Liver (tissue), 9 donors: ENCODE data around the gene NDUFA7. TPM values are rescaled to one million over a fixed set of nuclear protein-coding genes. Genes with fewer than 3 reads are reported as not detected.

Source experiments
- DNase-seq: peaks from one replicate; pipeline ENCODE4 v3.0.0-alpha.2; 2017; ENCODE audit warnings: low spot score
- H3K27ac ChIP-seq, 2 donors: one replicate each; pipeline ENCODE4 v1.7.0; 2013; ENCODE audit warnings: inconsistent platforms in 2 of 2, low read length in 2 of 2, control low read depth in 1 of 2, low read depth in 1 of 2, mild to moderate bottlenecking in 1 of 2
- H3K27me3 ChIP-seq, 4 donors: one replicate each; pipeline versions ENCODE4 v1.6.1 to v1.7.0; 2013; ENCODE audit warnings: low read length in 3 of 4, inconsistent platforms in 1 of 4, mild to moderate bottlenecking in 1 of 4, moderate library complexity in 1 of 4; ENCODE audit not compliant: control insufficient read depth in 4 of 4, insufficient read depth in 4 of 4
- H3K36me3 ChIP-seq, 4 donors: one replicate each; pipeline versions ENCODE4 v1.6.1 to v1.7.0; 2013; ENCODE audit warnings: low read length in 3 of 4, mild to moderate bottlenecking in 3 of 4, low read depth in 1 of 4, moderate library complexity in 1 of 4; ENCODE audit not compliant: control insufficient read depth in 4 of 4, insufficient read depth in 3 of 4
- H3K4me1 ChIP-seq, 4 donors: one replicate each; pipeline versions ENCODE4 v1.6.1 to v1.7.0; 2013; ENCODE audit warnings: low read length in 3 of 4, mild to moderate bottlenecking in 3 of 4, moderate library complexity in 1 of 4; ENCODE audit not compliant: control insufficient read depth in 4 of 4, insufficient read depth in 4 of 4
- H3K4me3 ChIP-seq, 3 donors: one replicate each; pipeline versions ENCODE4 v1.6.1 to v1.7.0; 2013; ENCODE audit warnings: low read length in 3 of 3, control low read depth in 1 of 3, low read depth in 1 of 3, mild to moderate bottlenecking in 1 of 3
- H3K9ac ChIP-seq, 2 donors: one replicate each; pipeline ENCODE4 v1.7.0; 2013; ENCODE audit warnings: low read length in 2 of 2, mild to moderate bottlenecking in 2 of 2, moderate library complexity in 2 of 2, control low read depth in 1 of 2, low read depth in 1 of 2
- H3K9me3 ChIP-seq, 4 donors: one replicate each; pipeline versions ENCODE4 v1.6.1 to v1.7.0; 2013; ENCODE audit warnings: low read length in 3 of 4; ENCODE audit not compliant: control insufficient read depth in 4 of 4
- EGR1 ChIP-seq, 2 donors: IDR thresholded peaks; 2 replicates each; pipeline ENCODE4 v1.6.1; 2016 to 2018; ENCODE audit warnings: antibody characterized with exemption in 2 of 2, low read depth in 2 of 2
- FOXA1 ChIP-seq: IDR thresholded peaks from 2 replicates; pipeline ENCODE4 v1.6.1; 2016; ENCODE audit warnings: antibody characterized with exemption
- FOXA2 ChIP-seq: IDR thresholded peaks from 2 replicates; pipeline ENCODE4 v1.6.1; 2016; ENCODE audit warnings: antibody characterized with exemption
- GABPA ChIP-seq, 2 donors: IDR thresholded peaks in 1 of 2; conservative IDR thresholded peaks in 1 of 2; 2 replicates each; pipeline ENCODE4 v1.6.1; 2016; ENCODE audit warnings: antibody characterized with exemption in 2 of 2, mild to moderate bottlenecking in 1 of 2, moderate library complexity in 1 of 2
- HNF4A ChIP-seq, 2 donors: conservative IDR thresholded peaks; 2 replicates each; pipeline ENCODE4 v1.6.1; 2016; ENCODE audit warnings: antibody characterized with exemption in 2 of 2, mild to moderate bottlenecking in 2 of 2
- HNF4G ChIP-seq: IDR thresholded peaks from 2 replicates; pipeline ENCODE4 v1.6.1; 2016; ENCODE audit warnings: antibody characterized with exemption
- JUND ChIP-seq, 2 donors: IDR thresholded peaks; 2 replicates each; pipeline ENCODE4 v1.6.1; 2016; ENCODE audit warnings: antibody characterized with exemption in 2 of 2
- NR2F2 ChIP-seq: IDR thresholded peaks from 2 replicates; pipeline ENCODE4 v1.6.1; 2016; ENCODE audit warnings: antibody characterized with exemption
- RAD21 ChIP-seq, 2 donors: IDR thresholded peaks; 2 replicates each; pipeline ENCODE4 v1.6.1; 2016; ENCODE audit warnings: antibody characterized with exemption in 2 of 2, mild to moderate bottlenecking in 2 of 2
- RXRA ChIP-seq, 2 donors: IDR thresholded peaks; 2 replicates each; pipeline ENCODE4 v1.6.1; 2017 to 2018; ENCODE audit warnings: antibody characterized with exemption in 2 of 2, mild to moderate bottlenecking in 1 of 2
- SP1 ChIP-seq: IDR thresholded peaks from 2 replicates; pipeline ENCODE4 v1.6.1; 2018; ENCODE audit warnings: antibody characterized with exemption, mild to moderate bottlenecking
- TAF1 ChIP-seq: conservative IDR thresholded peaks from 2 replicates; pipeline ENCODE4 v1.6.1; 2016; ENCODE audit warnings: antibody characterized with exemption, mild to moderate bottlenecking
- YY1 ChIP-seq: IDR thresholded peaks from 2 replicates; pipeline ENCODE4 v1.6.1; 2016; ENCODE audit warnings: antibody characterized with exemption, mild to moderate bottlenecking
- WGBS: extraction: QIAGEN DNeasy Blood & Tissue Kit; methylation state at CpG from one replicate; pipeline ENCODE4 v1.1.7; 2013; 5-methylcytosine and 5-hydroxymethylcytosine counted together
- polyA plus RNA-seq, 2 donors: library from polyadenylated mRNA; stranded (reverse) in 1 of 2; unstranded in 1 of 2; fragments of 200-250 nt in 1 of 2; fragments of >200 nt in 1 of 2; fragmentation: Nextera tagmentation in 1 of 2; extraction: Ambion mirVana in 1 of 2; gene quantifications; one replicate each; pipeline versions ENCODE4 v1.2.1 to v1.2.3, GENCODE V29; 2013 to 2015
- total RNA-seq, 2 donors: library from RNA; depleted of rRNA; stranded (reverse); fragments of >200 nt; gene quantifications; one replicate each; pipeline ENCODE4 v1.2.3, GENCODE V29; 2014
- TF ChIP-seq, protein P1 (sequence below): IDR thresholded peaks from 2 replicates; pipeline ENCODE4 v1.6.1; 2016; ENCODE audit warnings: antibody characterized with exemption, mild to moderate bottlenecking
- TF ChIP-seq, protein P2 (sequence below): IDR thresholded peaks from 2 replicates; pipeline ENCODE4 v1.6.1; 2016; ENCODE audit warnings: antibody characterized with exemption
- TF ChIP-seq, protein P3 (sequence below): fragments of 150-350 bp; IDR thresholded peaks from 2 replicates; pipeline ENCODE4 v1.5.1; 2017; ENCODE audit warnings: improper control_type of control experiment, low read depth, low read length; ENCODE audit not compliant: missing input control
- TF ChIP-seq, protein P4 (sequence below): IDR thresholded peaks from 2 replicates; pipeline ENCODE4 v1.6.1; 2016; ENCODE audit warnings: antibody characterized with exemption
- TF ChIP-seq, protein P5 (sequence below): IDR thresholded peaks from 2 replicates; pipeline ENCODE4 v1.6.1; 2016; ENCODE audit warnings: antibody characterized with exemption
- donor health status: healthy.
- donor health status: healthy.
- donor health status: healthy.
- donor health status: healthy.
- donor health status: healthy.

The NDUFA7 gene
- total and polyA plus RNA-seq, 4 donors: 19.6 to 101 (median 55.7) TPM

DNA sequence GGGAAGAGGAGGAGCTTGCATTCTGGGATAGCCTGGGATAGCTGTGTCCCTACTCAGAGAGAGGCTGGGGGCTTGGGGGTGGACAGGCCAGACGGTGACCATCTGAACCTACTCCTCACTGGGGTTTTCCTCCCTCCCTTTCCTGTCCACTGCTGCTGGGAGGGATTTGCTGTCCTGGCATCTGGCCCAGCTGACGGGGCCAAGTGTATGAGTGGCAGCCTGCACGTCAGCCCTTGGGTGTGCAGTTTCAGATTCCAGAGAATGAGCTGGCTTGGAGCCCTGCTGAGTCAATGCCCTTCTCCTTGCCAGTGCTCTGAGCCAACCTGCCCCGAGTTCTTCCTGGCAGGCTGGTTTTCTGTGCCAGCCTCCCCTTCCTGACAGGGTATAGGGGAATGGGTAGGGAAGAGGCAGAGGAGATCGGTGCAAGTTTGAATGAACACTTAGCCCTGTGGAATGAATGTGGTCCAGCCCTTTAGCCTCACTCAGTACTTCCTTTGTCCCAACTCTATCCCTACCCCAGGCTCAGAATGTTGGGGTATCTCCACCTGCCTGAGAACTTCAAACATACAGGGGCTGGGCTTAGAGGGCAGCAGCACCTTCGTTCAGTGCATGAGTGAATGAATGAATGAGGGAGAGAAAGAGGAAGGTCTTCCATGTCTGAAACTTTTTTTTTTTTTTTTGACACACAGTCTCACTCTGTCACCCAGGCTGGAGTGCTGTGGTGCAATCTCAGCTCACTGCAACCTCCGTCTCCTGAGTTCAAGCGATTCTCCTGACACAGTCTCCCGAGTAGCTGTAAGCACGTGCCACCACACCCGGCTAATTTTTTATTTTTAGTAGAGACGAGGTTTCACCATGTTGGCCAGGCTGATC, 41.0 kb upstream of the NDUFA7 start:
- DNase-seq: peak; percentile 76
- Histone ChIP-seq H3K27me3 (no peaks in the 10 kb centered on the region), H3K27ac (peak overlapping the region; percentile 94 to 97), H3K36me3 (no peaks in the 10 kb centered on the region), H3K4me3 (no peak overlapping the region), H3K9me3 (no peaks in the 10 kb centered on the region), H3K9ac (peak overlapping the region in 1 of 2 donors; percentile 21), H3K4me1 (peaks cover 11 to 48% (median 28%) of the 10 kb centered on the region in 4 donors)
- 11% methylated on average over 12 of the region's 12 CpGs for WGBS
- no peak for TF ChIP-seq TAF1
- TF ChIP-seq HNF4A (conservative IDR thresholded peaks at IDR 0.05): peak; percentile 67 to 81
- peak; percentile 54 to 55 for TF ChIP-seq RAD21 (IDR thresholded peaks at IDR 0.05)
- peak; percentile 55 for TF ChIP-seq FOXA2
- TF ChIP-seq NR2F2: peak; percentile 11
- TF ChIP-seq, protein P1, sequence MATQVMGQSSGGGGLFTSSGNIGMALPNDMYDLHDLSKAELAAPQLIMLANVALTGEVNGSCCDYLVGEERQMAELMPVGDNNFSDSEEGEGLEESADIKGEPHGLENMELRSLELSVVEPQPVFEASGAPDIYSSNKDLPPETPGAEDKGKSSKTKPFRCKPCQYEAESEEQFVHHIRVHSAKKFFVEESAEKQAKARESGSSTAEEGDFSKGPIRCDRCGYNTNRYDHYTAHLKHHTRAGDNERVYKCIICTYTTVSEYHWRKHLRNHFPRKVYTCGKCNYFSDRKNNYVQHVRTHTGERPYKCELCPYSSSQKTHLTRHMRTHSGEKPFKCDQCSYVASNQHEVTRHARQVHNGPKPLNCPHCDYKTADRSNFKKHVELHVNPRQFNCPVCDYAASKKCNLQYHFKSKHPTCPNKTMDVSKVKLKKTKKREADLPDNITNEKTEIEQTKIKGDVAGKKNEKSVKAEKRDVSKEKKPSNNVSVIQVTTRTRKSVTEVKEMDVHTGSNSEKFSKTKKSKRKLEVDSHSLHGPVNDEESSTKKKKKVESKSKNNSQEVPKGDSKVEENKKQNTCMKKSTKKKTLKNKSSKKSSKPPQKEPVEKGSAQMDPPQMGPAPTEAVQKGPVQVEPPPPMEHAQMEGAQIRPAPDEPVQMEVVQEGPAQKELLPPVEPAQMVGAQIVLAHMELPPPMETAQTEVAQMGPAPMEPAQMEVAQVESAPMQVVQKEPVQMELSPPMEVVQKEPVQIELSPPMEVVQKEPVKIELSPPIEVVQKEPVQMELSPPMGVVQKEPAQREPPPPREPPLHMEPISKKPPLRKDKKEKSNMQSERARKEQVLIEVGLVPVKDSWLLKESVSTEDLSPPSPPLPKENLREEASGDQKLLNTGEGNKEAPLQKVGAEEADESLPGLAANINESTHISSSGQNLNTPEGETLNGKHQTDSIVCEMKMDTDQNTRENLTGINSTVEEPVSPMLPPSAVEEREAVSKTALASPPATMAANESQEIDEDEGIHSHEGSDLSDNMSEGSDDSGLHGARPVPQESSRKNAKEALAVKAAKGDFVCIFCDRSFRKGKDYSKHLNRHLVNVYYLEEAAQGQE: peak; percentile 78
- peak; percentile 77 for TF ChIP-seq YY1
- TF ChIP-seq, protein P2, sequence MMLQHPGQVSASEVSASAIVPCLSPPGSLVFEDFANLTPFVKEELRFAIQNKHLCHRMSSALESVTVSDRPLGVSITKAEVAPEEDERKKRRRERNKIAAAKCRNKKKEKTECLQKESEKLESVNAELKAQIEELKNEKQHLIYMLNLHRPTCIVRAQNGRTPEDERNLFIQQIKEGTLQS: no peak
- peak in 1 of 2 donors; percentile 61 for TF ChIP-seq EGR1 (IDR thresholded peaks at IDR 0.05; ENCODE audit: low read depth in 2 of 2)
- TF ChIP-seq, protein P3, sequence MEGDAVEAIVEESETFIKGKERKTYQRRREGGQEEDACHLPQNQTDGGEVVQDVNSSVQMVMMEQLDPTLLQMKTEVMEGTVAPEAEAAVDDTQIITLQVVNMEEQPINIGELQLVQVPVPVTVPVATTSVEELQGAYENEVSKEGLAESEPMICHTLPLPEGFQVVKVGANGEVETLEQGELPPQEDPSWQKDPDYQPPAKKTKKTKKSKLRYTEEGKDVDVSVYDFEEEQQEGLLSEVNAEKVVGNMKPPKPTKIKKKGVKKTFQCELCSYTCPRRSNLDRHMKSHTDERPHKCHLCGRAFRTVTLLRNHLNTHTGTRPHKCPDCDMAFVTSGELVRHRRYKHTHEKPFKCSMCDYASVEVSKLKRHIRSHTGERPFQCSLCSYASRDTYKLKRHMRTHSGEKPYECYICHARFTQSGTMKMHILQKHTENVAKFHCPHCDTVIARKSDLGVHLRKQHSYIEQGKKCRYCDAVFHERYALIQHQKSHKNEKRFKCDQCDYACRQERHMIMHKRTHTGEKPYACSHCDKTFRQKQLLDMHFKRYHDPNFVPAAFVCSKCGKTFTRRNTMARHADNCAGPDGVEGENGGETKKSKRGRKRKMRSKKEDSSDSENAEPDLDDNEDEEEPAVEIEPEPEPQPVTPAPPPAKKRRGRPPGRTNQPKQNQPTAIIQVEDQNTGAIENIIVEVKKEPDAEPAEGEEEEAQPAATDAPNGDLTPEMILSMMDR: no peak
- TF ChIP-seq, protein P4, sequence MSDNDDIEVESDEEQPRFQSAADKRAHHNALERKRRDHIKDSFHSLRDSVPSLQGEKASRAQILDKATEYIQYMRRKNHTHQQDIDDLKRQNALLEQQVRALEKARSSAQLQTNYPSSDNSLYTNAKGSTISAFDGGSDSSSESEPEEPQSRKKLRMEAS: peak; percentile 85
- peak; percentile 23 for TF ChIP-seq HNF4G
- TF ChIP-seq FOXA1: peak; percentile 9
- TF ChIP-seq RXRA (IDR thresholded peaks at IDR 0.05): peak; percentile 91 to 96
- TF ChIP-seq JUND (IDR thresholded peaks at IDR 0.05): peak; percentile 87 to 93
- TF ChIP-seq GABPA (IDR thresholded peaks at IDR 0.05 in 1 of 2, conservative IDR thresholded peaks at IDR 0.05 in 1 of 2): peak in 1 of 2 donors; percentile 58
- peak; percentile 86 for TF ChIP-seq SP1
- TF ChIP-seq, protein P5, sequence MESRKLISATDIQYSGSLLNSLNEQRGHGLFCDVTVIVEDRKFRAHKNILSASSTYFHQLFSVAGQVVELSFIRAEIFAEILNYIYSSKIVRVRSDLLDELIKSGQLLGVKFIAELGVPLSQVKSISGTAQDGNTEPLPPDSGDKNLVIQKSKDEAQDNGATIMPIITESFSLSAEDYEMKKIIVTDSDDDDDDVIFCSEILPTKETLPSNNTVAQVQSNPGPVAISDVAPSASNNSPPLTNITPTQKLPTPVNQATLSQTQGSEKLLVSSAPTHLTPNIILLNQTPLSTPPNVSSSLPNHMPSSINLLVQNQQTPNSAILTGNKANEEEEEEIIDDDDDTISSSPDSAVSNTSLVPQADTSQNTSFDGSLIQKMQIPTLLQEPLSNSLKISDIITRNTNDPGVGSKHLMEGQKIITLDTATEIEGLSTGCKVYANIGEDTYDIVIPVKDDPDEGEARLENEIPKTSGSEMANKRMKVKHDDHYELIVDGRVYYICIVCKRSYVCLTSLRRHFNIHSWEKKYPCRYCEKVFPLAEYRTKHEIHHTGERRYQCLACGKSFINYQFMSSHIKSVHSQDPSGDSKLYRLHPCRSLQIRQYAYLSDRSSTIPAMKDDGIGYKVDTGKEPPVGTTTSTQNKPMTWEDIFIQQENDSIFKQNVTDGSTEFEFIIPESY: peak; percentile 86
